ENCODE results near the gene DPYD. TPM values are rescaled to one million over a fixed set of nuclear protein-coding genes. Genes with fewer than 3 reads are reported as not detected.

Gene DPYD
- total RNA-seq, 2 donors from 2014 or later: 9.2 to 17.5 TPM

- Mint-ChIP-seq H3K27me3 (ENCODE audit: insufficient read depth) (no peaks in the 10 kb centered on the region), H3K4me3 (no peak overlapping the region), H3K9me3 (peaks cover 2% of the 10 kb centered on the region), H3K36me3 (ENCODE audit: low read depth) (no peaks in the 10 kb centered on the region), H3K4me1 (no peaks in the 10 kb centered on the region), H3K27ac (no peak overlapping the region)
- Histone ChIP-seq H3K4me1 (ENCODE audit: control insufficient read depth, insufficient read depth, low read length) (no peaks in the 10 kb centered on the region), H3K9ac (ENCODE audit: extremely low read depth, low read length, poor library complexity, severe bottlenecking) (no peak overlapping the region), H3K36me3 (ENCODE audit: control insufficient read depth, insufficient read depth, low read length) (no peaks in the 10 kb centered on the region), H3K27me3 (ENCODE audit: control insufficient read depth, insufficient read depth, low read length, poor library complexity, severe bottlenecking) (no peaks in the 10 kb centered on the region), H3K4me3 (ENCODE audit: low read length) (no peak overlapping the region), H3K27ac (ENCODE audit: low read depth, low read length) (no peak overlapping the region), H3K9me3 (ENCODE audit: control insufficient read depth, low read length) (no peaks in the 10 kb centered on the region)
- 90 to 93% methylated on average over 2 to 4 of the region's 4 CpGs for WGBS, 2 experiments (ENCODE audit: insufficient coverage in 1 of 2, insufficient read length in 1 of 2)
- TF ChIP-seq CTCF (conservative IDR thresholded peaks at IDR 0.05): no peak
- DNase-seq: no peak
These were observed 606.1 kb downstream of the DPYD start for GRCh38 chr1:97314685-97315084.

GRCh38 chr1:97308131-97308530, 612.7 kb downstream of the DPYD start:
- H3K9me3 Mint-ChIP-seq: no peaks in the 10 kb centered on the region
- no peaks in the 10 kb centered on the region for H3K36me3 Mint-ChIP-seq (ENCODE audit: low read depth)
- no peak overlapping the region for H3K4me3 ChIP-seq (ENCODE audit: low read length)
- H3K9ac ChIP-seq (ENCODE audit: extremely low read depth, low read length, poor library complexity, severe bottlenecking): no peak overlapping the region
- H3K27ac Mint-ChIP-seq: no peak overlapping the region
- no peaks in the 10 kb centered on the region for H3K36me3 ChIP-seq (ENCODE audit: control insufficient read depth, insufficient read depth, low read length)
- no peak overlapping the region for H3K4me3 Mint-ChIP-seq
- no peak for TF ChIP-seq CTCF (conservative IDR thresholded peaks at IDR 0.05)
- H3K4me1 ChIP-seq (ENCODE audit: control insufficient read depth, insufficient read depth, low read length): no peaks in the 10 kb centered on the region
- WGBS, 2 experiments (ENCODE audit: insufficient coverage in 1 of 2, insufficient read length in 1 of 2): 97% methylated on average over 1 of the region's 1 CpG; no CpG with 5 or more reads in 1 of the 2 experiments
- H3K9me3 ChIP-seq (ENCODE audit: control insufficient read depth, low read length): no peaks in the 10 kb centered on the region
- H3K27ac ChIP-seq (ENCODE audit: low read depth, low read length): no peak overlapping the region
- no peaks in the 10 kb centered on the region for H3K27me3 ChIP-seq (ENCODE audit: control insufficient read depth, insufficient read depth, low read length, poor library complexity, severe bottlenecking)
- no peaks in the 10 kb centered on the region for H3K27me3 Mint-ChIP-seq (ENCODE audit: insufficient read depth)
- no peaks in the 10 kb centered on the region for H3K4me1 Mint-ChIP-seq
- no peak for DNase-seq

- Mint-ChIP-seq H3K27me3 (ENCODE audit: insufficient read depth) (no peaks in the 10 kb centered on the region), H3K27ac (no peak overlapping the region), H3K4me1 (no peaks in the 10 kb centered on the region), H3K9me3 (no peaks in the 10 kb centered on the region), H3K36me3 (ENCODE audit: low read depth) (no peaks in the 10 kb centered on the region), H3K4me3 (no peak overlapping the region)
- no peak for DNase-seq
- Histone ChIP-seq H3K4me3 (ENCODE audit: low read length) (no peak overlapping the region), H3K36me3 (ENCODE audit: control insufficient read depth, insufficient read depth, low read length) (no peaks in the 10 kb centered on the region), H3K4me1 (ENCODE audit: control insufficient read depth, insufficient read depth, low read length) (no peaks in the 10 kb centered on the region), H3K9ac (ENCODE audit: extremely low read depth, low read length, poor library complexity, severe bottlenecking) (no peak overlapping the region), H3K27ac (ENCODE audit: low read depth, low read length) (no peak overlapping the region), H3K9me3 (ENCODE audit: control insufficient read depth, low read length) (no peaks in the 10 kb centered on the region), H3K27me3 (ENCODE audit: control insufficient read depth, insufficient read depth, low read length, poor library complexity, severe bottlenecking) (no peaks in the 10 kb centered on the region)
- no peak for TF ChIP-seq CTCF (conservative IDR thresholded peaks at IDR 0.05)
These were observed 613.3 kb downstream of the DPYD start for GRCh38 chr1:97307568-97307967.

Data from endodermal cell (in vitro differentiated cells).